ENCODE measurements around the gene PCBP2. TPM values are rescaled to one million over a fixed set of nuclear protein-coding genes. Genes with fewer than 3 reads are reported as not detected.

PCBP2 gene
- polyA plus RNA-seq, 2 donors: 330 to 344 TPM

GRCh38 chr12:53505086-53505485, 53.2 kb downstream of the PCBP2 start:
- peaks cover 0 to 9% of the 10 kb centered on the region in 2 donors for H3K4me1 ChIP-seq (ENCODE audit: control insufficient read depth in 2 of 2, insufficient read depth in 2 of 2, low read length in 1 of 2)
- 68 to 77% methylated on average over 10 of the region's 10 CpGs for WGBS, 2 donors
- H3K9me3 ChIP-seq (ENCODE audit: control insufficient read depth in 2 of 2, insufficient read depth in 1 of 2, low read depth in 1 of 2, low read length in 1 of 2): no peaks in the 10 kb centered on the region
- no peaks in the 10 kb centered on the region for H3K27me3 ChIP-seq (ENCODE audit: control insufficient read depth in 1 of 2, insufficient read depth in 2 of 2, low read length in 2 of 2)
- H3K36me3 ChIP-seq (ENCODE audit: control insufficient read depth in 2 of 2, insufficient read depth in 2 of 2, low read length in 1 of 2): peaks cover 5 to 31% of the 10 kb centered on the region in 2 donors
- peak overlapping the region in 1 of 2 donors; percentile 53 for H3K27ac ChIP-seq (ENCODE audit: low read depth in 2 of 2, low read length in 1 of 2)
- no peak overlapping the region for H3K4me3 ChIP-seq (ENCODE audit: low read depth in 1 of 2, low read length in 2 of 2)

- H3K36me3 ChIP-seq (ENCODE audit: control insufficient read depth in 2 of 2, insufficient read depth in 2 of 2, low read length in 1 of 2): peaks cover 5 to 35% of the 10 kb centered on the region in 2 donors
- peaks cover 0 to 9% of the 10 kb centered on the region in 2 donors for H3K4me1 ChIP-seq (ENCODE audit: control insufficient read depth in 2 of 2, insufficient read depth in 2 of 2, low read length in 1 of 2)
- H3K9me3 ChIP-seq (ENCODE audit: control insufficient read depth in 2 of 2, insufficient read depth in 1 of 2, low read depth in 1 of 2, low read length in 1 of 2): no peaks in the 10 kb centered on the region
- 79 to 83% methylated on average over 19 of the region's 19 CpGs for WGBS, 2 donors
- peak overlapping the region in 1 of 2 donors; percentile 53 for H3K27ac ChIP-seq (ENCODE audit: low read depth in 2 of 2, low read length in 1 of 2)
- H3K27me3 ChIP-seq (ENCODE audit: control insufficient read depth in 1 of 2, insufficient read depth in 2 of 2, low read length in 2 of 2): no peaks in the 10 kb centered on the region
- no peak overlapping the region for H3K4me3 ChIP-seq (ENCODE audit: low read depth in 1 of 2, low read length in 2 of 2)
Measured at GRCh38 chr12:53505555-53506449, 53.9 kb downstream of the PCBP2 start.

DNA sequence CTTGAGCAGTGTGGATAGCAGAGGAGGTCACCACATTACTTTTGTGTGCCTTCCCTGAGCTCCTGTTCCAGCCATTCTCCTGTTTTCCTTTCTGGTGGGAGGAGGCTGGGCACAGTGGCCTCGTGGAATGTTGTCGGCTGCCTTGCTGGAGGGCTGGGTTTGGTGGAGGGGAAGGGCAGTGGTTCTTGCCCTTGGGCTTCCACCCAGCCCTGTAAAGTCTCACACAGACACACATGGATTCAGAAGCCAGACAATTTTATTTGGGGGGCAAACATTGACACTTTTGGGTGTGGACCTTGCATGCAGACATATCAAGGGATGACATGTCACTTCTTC, 54.5 kb downstream of the PCBP2 start:
- no peak overlapping the region for H3K27ac ChIP-seq (ENCODE audit: low read depth in 2 of 2, low read length in 1 of 2)
- H3K4me3 ChIP-seq (ENCODE audit: low read depth in 1 of 2, low read length in 2 of 2): no peak overlapping the region
- H3K27me3 ChIP-seq (ENCODE audit: control insufficient read depth in 1 of 2, insufficient read depth in 2 of 2, low read length in 2 of 2): no peaks in the 10 kb centered on the region
- peaks cover 0 to 9% of the 10 kb centered on the region in 2 donors for H3K4me1 ChIP-seq (ENCODE audit: control insufficient read depth in 2 of 2, insufficient read depth in 2 of 2, low read length in 1 of 2)
- 38 to 39% methylated on average over 2 of the region's 2 CpGs for WGBS, 2 donors
- H3K9me3 ChIP-seq (ENCODE audit: control insufficient read depth in 2 of 2, insufficient read depth in 1 of 2, low read depth in 1 of 2, low read length in 1 of 2): no peaks in the 10 kb centered on the region
- peaks cover 5 to 36% of the 10 kb centered on the region in 2 donors for H3K36me3 ChIP-seq (ENCODE audit: control insufficient read depth in 2 of 2, insufficient read depth in 2 of 2, low read length in 1 of 2)

DNA sequence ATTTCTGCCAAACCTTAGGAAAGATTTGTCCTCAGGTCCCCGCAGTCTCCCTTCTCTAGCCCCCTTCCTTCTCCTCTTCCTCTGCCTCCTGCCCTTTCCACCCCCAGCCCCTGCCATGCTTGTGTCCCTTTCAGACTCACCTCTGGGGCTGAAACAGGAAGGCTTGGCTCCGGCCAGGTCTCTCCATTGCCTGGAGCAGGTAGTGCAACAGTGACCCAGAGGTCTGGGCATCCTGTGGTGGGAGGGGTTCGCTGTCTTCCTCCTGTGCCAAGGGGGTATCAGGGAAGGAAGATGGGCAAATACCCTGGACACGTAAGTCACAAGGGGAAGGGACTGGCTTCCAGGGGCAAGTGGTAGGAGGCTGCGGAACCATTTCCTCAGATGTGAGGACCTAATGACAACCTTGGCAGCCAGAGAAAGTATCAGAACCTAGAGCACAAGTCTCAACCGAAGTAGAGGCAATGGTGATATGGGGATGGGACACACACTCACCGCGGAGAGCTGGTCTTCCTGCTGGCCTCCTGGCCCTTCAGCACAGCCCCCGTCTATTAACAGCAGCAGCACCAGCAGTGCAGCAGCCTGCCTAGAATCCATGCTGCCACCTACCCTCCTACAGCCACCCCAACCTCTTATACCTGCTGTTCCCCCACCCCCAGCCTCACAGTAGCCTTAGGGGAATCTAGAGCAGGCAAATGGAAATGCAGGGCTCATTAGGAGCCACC, 55.1 kb downstream of the PCBP2 start, which contains the start of gene NPFF:
NPFF (minus strand) TSS at position 604 of the 722 bp plus-strand sequence; CDS start at position 594, 10 bp downstream.
- Histone ChIP-seq H3K4me1 (ENCODE audit: control insufficient read depth in 2 of 2, insufficient read depth in 2 of 2, low read length in 1 of 2) (peaks cover 0 to 3% of the 10 kb centered on the region in 2 donors), H3K9me3 (ENCODE audit: control insufficient read depth in 2 of 2, insufficient read depth in 1 of 2, low read depth in 1 of 2, low read length in 1 of 2) (no peaks in the 10 kb centered on the region), H3K36me3 (ENCODE audit: control insufficient read depth in 2 of 2, insufficient read depth in 2 of 2, low read length in 1 of 2) (peaks cover 5 to 39% of the 10 kb centered on the region in 2 donors), H3K4me3 (ENCODE audit: low read depth in 1 of 2, low read length in 2 of 2) (no peak within 1 kb of the TSS), H3K27me3 (ENCODE audit: control insufficient read depth in 1 of 2, insufficient read depth in 2 of 2, low read length in 2 of 2) (no peaks in the 10 kb centered on the region), H3K27ac (ENCODE audit: low read depth in 2 of 2, low read length in 1 of 2) (no peak within 1 kb of the TSS)
- 85 to 91% methylated on average over 9 of the region's 9 CpGs for WGBS, 2 donors

- H3K36me3 ChIP-seq (ENCODE audit: control insufficient read depth in 2 of 2, insufficient read depth in 2 of 2, low read length in 1 of 2): peaks cover 9 to 42% of the 10 kb centered on the region in 2 donors
- H3K27me3 ChIP-seq (ENCODE audit: control insufficient read depth in 1 of 2, insufficient read depth in 2 of 2, low read length in 2 of 2): no peaks in the 10 kb centered on the region
- H3K27ac ChIP-seq (ENCODE audit: low read depth in 2 of 2, low read length in 1 of 2): no peak overlapping the region
- WGBS, 2 donors: 80 to 82% methylated on average over 4 of the region's 4 CpGs
- peaks cover 0 to 3% of the 10 kb centered on the region in 2 donors for H3K4me1 ChIP-seq (ENCODE audit: control insufficient read depth in 2 of 2, insufficient read depth in 2 of 2, low read length in 1 of 2)
- H3K9me3 ChIP-seq (ENCODE audit: control insufficient read depth in 2 of 2, insufficient read depth in 1 of 2, low read depth in 1 of 2, low read length in 1 of 2): no peaks in the 10 kb centered on the region
- H3K4me3 ChIP-seq (ENCODE audit: low read depth in 1 of 2, low read length in 2 of 2): no peak overlapping the region
Measured at GRCh38 chr12:53507603-53507885, 55.6 kb downstream of the PCBP2 start.

- Histone ChIP-seq H3K9me3 (ENCODE audit: control insufficient read depth in 2 of 2, insufficient read depth in 1 of 2, low read depth in 1 of 2, low read length in 1 of 2) (no peaks in the 10 kb centered on the region), H3K4me1 (ENCODE audit: control insufficient read depth in 2 of 2, insufficient read depth in 2 of 2, low read length in 1 of 2) (no peaks in the 10 kb centered on the region), H3K4me3 (ENCODE audit: low read depth in 1 of 2, low read length in 2 of 2) (no peak overlapping the region), H3K27ac (ENCODE audit: low read depth in 2 of 2, low read length in 1 of 2) (peak overlapping the region in 1 of 2 donors; percentile 44), H3K27me3 (ENCODE audit: control insufficient read depth in 1 of 2, insufficient read depth in 2 of 2, low read length in 2 of 2) (no peaks in the 10 kb centered on the region), H3K36me3 (ENCODE audit: control insufficient read depth in 2 of 2, insufficient read depth in 2 of 2, low read length in 1 of 2) (peaks cover 11 to 43% of the 10 kb centered on the region in 2 donors)
- WGBS, 2 donors: 32% methylated on average over 7 of the region's 7 CpGs
Measured at GRCh38 chr12:53508534-53509170, 56.8 kb downstream of the PCBP2 start.

DNA sequence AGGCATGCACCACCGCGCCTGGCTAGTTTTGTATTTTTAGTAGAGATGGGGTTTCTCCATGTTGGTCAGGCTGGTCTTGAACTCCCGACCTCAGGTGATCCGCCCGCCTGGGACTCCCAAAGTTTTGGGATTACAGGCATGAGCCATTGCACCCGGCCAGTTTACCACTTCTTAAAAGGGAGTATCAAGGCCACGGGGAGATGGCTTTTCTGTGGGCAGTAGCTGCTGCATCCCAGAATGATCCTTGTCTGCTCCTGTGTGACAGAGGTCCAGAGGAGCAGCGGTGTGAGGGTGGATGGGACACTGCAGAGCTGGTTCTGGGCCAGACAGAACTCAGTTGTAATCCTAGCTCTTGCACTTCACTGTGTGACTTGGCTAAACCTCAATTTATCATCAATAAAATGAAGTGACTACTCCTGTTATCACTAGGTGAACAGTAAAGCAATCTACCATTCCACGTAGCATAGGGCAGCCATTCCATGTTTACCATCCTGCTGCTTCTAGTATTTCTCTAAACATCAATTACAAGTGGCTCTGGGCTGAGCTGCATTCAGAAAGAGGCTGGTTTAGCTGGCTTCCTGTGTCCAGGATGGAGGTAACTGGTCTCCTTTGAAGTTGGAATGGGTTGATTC, 58.4 kb downstream of the PCBP2 start:
- Histone ChIP-seq H3K27me3 (ENCODE audit: control insufficient read depth in 1 of 2, insufficient read depth in 2 of 2, low read length in 2 of 2) (no peaks in the 10 kb centered on the region), H3K9me3 (ENCODE audit: control insufficient read depth in 2 of 2, insufficient read depth in 1 of 2, low read depth in 1 of 2, low read length in 1 of 2) (no peaks in the 10 kb centered on the region), H3K4me1 (ENCODE audit: control insufficient read depth in 2 of 2, insufficient read depth in 2 of 2, low read length in 1 of 2) (no peaks in the 10 kb centered on the region), H3K4me3 (ENCODE audit: low read depth in 1 of 2, low read length in 2 of 2) (no peak overlapping the region), H3K27ac (ENCODE audit: low read depth in 2 of 2, low read length in 1 of 2) (no peak overlapping the region), H3K36me3 (ENCODE audit: control insufficient read depth in 2 of 2, insufficient read depth in 2 of 2, low read length in 1 of 2) (peaks cover 23 to 33% of the 10 kb centered on the region in 2 donors)
- 82 to 88% methylated on average over 9 of the region's 9 CpGs for WGBS, 2 donors

GRCh38 chr12:53513712-53514410, 62.0 kb downstream of the PCBP2 start:
- Histone ChIP-seq H3K4me3 (ENCODE audit: low read depth in 1 of 2, low read length in 2 of 2) (no peak overlapping the region), H3K27me3 (ENCODE audit: control insufficient read depth in 1 of 2, insufficient read depth in 2 of 2, low read length in 2 of 2) (no peaks in the 10 kb centered on the region), H3K4me1 (ENCODE audit: control insufficient read depth in 2 of 2, insufficient read depth in 2 of 2, low read length in 1 of 2) (no peaks in the 10 kb centered on the region), H3K27ac (ENCODE audit: low read depth in 2 of 2, low read length in 1 of 2) (no peak overlapping the region), H3K9me3 (ENCODE audit: control insufficient read depth in 2 of 2, insufficient read depth in 1 of 2, low read depth in 1 of 2, low read length in 1 of 2) (no peaks in the 10 kb centered on the region), H3K36me3 (ENCODE audit: control insufficient read depth in 2 of 2, insufficient read depth in 2 of 2, low read length in 1 of 2) (peaks cover 22 to 29% of the 10 kb centered on the region in 2 donors)
- WGBS, 2 donors: 81% methylated on average over 6 of the region's 6 CpGs
